Smooth muscle cell (in vitro differentiated cells): ENCODE measurements around the gene EDEM1. TPM values are rescaled to one million over a fixed set of nuclear protein-coding genes. Genes with fewer than 3 reads are reported as not detected.

Experiments
- DNase-seq: peaks from one replicate; lab custom pipeline; 2025; ENCODE audit not compliant: unreplicated experiment; lab: John Stamatoyannopoulos, UW
- H2AFZ ChIP-seq: fragments of 200-600 bp; sonication (generic); 2 replicates; pipeline ENCODE4 v1.6.0; 2016; ENCODE audit warnings: antibody characterized with exemption, low read depth, mild to moderate bottlenecking
- H3F3A ChIP-seq: fragments of 200-600 bp; sonication (generic); 2 replicates; pipeline ENCODE4 v1.6.0; 2017; ENCODE audit warnings: antibody characterized with exemption, low read depth
- H3K27ac ChIP-seq: fragments of 200-600 bp; sonication (generic); 2 replicates; pipeline ENCODE4 v1.5.1; 2016; ENCODE audit warnings: low read depth, mild to moderate bottlenecking
- H3K27me3 ChIP-seq: fragments of 200-600 bp; sonication (generic); 2 replicates; pipeline ENCODE4 v1.6.1; 2016; ENCODE audit warnings: low read depth, mild to moderate bottlenecking
- H3K36me3 ChIP-seq: fragments of 200-600 bp; sonication (generic); 2 replicates; pipeline ENCODE4 v1.5.1; 2016; ENCODE audit warnings: low read depth
- H3K4me1 ChIP-seq: fragments of 200-600 bp; sonication (generic); 2 replicates; pipeline ENCODE4 v1.5.1; 2016; ENCODE audit warnings: low read depth
- H3K4me2 ChIP-seq: fragments of 200-600 bp; sonication (generic); 2 replicates; pipeline ENCODE4 v1.6.0; 2016; ENCODE audit warnings: mild to moderate bottlenecking
- H3K4me3 ChIP-seq: fragments of 200-600 bp; sonication (generic); 2 replicates; pipeline ENCODE4 v1.5.1; 2016; ENCODE audit warnings: mild to moderate bottlenecking
- H3K79me2 ChIP-seq: fragments of 200-600 bp; sonication (generic); 2 replicates; pipeline ENCODE4 v1.6.0; 2016; ENCODE audit warnings: low read depth, mild to moderate bottlenecking
- H3K9ac ChIP-seq: fragments of 200-600 bp; sonication (generic); 2 replicates; pipeline ENCODE4 v1.6.0; 2016; ENCODE audit warnings: low read depth
- H3K9me3 ChIP-seq: fragments of 200-600 bp; sonication (generic); replicated peaks from 2 replicates; pipeline ENCODE4 v1.5.1; 2016; ENCODE audit warnings: low read depth
- H4K20me1 ChIP-seq: fragments of 200-600 bp; sonication (generic); 2 replicates; pipeline ENCODE4 v1.6.0; 2016; ENCODE audit warnings: low read depth
- whole genome bisulfite sequencing: methylation state at CpG from one replicate; pipeline ENCODE4 v1.1.7; 2016; ENCODE audit warnings: low lambda C conversion rate; 5-methylcytosine and 5-hydroxymethylcytosine counted together
- polyA plus RNA-seq: library from polyadenylated mRNA; unstranded; fragments of >200 nt; fragmentation: Nextera tagmentation; extraction: Ambion mirVana; gene quantifications from 2 replicates; pipeline ENCODE4 v1.2.1, GENCODE V29; 2016
- total RNA-seq: library from RNA; depleted of rRNA; stranded (reverse); fragments of >200 nt; gene quantifications from 2 replicates; pipeline ENCODE4 v1.2.3, GENCODE V29; 2014
- TF ChIP-seq, protein P1 (sequence below): fragments of 200-600 bp; sonication (generic); IDR thresholded peaks from 2 replicates; pipeline ENCODE4 v1.5.1; 2017; ENCODE audit warnings: borderline replicate concordance, mild to moderate bottlenecking, antibody characterized with exemption; ENCODE audit not compliant: insufficient read depth, poor library complexity, severe bottlenecking

Gene EDEM1
- total and polyA plus RNA-seq, 2 experiments from 2014 or later: 29.0 to 43.6 TPM

DNA sequence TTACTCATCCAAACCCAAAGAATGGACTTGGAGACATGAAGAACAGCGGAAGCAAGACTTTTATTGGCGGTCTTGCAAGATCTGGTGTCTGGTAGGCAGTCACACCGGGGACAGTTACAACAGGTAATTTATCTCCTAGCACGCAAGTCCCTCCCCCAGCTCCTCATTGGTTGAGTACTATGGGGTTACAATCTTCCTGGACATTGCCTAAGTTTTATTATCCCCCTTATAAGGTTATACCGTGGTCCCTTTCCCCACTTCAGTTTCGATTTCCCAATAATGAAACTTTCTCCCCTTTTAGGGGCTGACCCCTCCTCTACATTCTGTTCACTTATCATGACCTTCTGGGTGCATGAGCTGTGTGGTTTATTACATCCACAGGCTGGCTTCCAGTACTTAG, 46.7 kb upstream of the EDEM1 start:
- Histone ChIP-seq H3F3A (no peaks in the 10 kb centered on the region), H3K4me2 (no peak overlapping the region), H2AFZ (no peak overlapping the region), H3K4me1 (no peaks in the 10 kb centered on the region), H3K9ac (no peak overlapping the region), H3K27me3 (no peaks in the 10 kb centered on the region), H4K20me1 (peaks cover 94% of the 10 kb centered on the region), H3K79me2 (peaks cover 100% of the 10 kb centered on the region), H3K4me3 (no peak overlapping the region), H3K36me3 (no peaks in the 10 kb centered on the region), H3K27ac (no peak overlapping the region), H3K9me3 (peaks cover 12% of the 10 kb centered on the region)
- WGBS: 96% methylated on average over 6 of the region's 6 CpGs
- no peak for DNase-seq
- TF ChIP-seq, protein P1, sequence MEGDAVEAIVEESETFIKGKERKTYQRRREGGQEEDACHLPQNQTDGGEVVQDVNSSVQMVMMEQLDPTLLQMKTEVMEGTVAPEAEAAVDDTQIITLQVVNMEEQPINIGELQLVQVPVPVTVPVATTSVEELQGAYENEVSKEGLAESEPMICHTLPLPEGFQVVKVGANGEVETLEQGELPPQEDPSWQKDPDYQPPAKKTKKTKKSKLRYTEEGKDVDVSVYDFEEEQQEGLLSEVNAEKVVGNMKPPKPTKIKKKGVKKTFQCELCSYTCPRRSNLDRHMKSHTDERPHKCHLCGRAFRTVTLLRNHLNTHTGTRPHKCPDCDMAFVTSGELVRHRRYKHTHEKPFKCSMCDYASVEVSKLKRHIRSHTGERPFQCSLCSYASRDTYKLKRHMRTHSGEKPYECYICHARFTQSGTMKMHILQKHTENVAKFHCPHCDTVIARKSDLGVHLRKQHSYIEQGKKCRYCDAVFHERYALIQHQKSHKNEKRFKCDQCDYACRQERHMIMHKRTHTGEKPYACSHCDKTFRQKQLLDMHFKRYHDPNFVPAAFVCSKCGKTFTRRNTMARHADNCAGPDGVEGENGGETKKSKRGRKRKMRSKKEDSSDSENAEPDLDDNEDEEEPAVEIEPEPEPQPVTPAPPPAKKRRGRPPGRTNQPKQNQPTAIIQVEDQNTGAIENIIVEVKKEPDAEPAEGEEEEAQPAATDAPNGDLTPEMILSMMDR: no peak

DNA sequence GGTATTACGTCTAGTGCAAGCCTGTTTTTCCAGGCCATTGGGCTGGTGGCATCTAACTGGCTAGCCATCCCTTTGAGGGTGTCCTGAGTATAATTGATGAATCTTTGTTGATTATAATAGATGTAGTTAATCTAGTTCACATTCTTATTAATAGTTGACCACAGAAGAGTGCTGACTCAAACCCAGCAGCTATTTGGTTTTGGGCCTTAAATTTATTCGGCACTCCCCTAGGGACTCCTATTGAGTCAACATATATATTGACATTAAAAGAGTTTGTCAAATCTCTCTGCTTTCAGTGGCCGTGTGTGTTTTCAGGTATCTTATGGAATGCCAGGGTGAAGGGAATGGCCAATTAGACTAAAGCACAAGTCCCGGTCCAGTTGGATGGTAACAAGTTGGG, 45.7 kb upstream of the EDEM1 start:
- no peak overlapping the region for H3K4me2 ChIP-seq
- H3K27me3 ChIP-seq: no peaks in the 10 kb centered on the region
- H3K9ac ChIP-seq: no peak overlapping the region
- peaks cover 12% of the 10 kb centered on the region for H3K9me3 ChIP-seq
- H3K36me3 ChIP-seq: no peaks in the 10 kb centered on the region
- no peak overlapping the region for H3K27ac ChIP-seq
- DNase-seq: no peak
- H3F3A ChIP-seq: no peaks in the 10 kb centered on the region
- TF ChIP-seq, protein P1: no peak
- H3K79me2 ChIP-seq: peaks cover 100% of the 10 kb centered on the region
- 98% methylated on average over 4 of the region's 4 CpGs for WGBS
- H2AFZ ChIP-seq: no peak overlapping the region
- H3K4me3 ChIP-seq: no peak overlapping the region
- H4K20me1 ChIP-seq: peaks cover 93% of the 10 kb centered on the region
- H3K4me1 ChIP-seq: no peaks in the 10 kb centered on the region

DNA sequence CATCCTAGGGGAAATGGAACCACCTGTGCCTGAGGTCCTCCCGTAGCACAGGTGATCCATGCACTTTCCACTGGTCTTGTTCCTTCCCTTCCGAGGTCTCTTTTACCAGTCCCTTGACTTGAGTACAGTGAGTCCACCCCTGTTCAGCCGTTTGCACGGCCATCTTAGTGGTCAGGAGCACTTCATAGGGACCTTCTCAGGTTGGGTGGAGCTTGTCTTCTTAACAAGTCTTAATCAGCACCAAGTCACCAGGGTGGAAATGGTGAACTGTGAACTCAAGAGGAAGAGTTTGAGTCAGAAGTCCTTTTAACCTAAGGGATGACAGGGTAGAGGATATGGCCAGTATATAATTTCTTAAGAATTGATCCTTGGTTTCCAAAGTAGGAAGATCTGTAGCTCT, 44.0 kb upstream of the EDEM1 start:
- H3K36me3 ChIP-seq: no peaks in the 10 kb centered on the region
- H3K27me3 ChIP-seq: no peaks in the 10 kb centered on the region
- peaks cover 100% of the 10 kb centered on the region for H3K79me2 ChIP-seq
- no peak for DNase-seq
- H3K9me3 ChIP-seq: peaks cover 12% of the 10 kb centered on the region
- no peak overlapping the region for H3K4me3 ChIP-seq
- H3K9ac ChIP-seq: no peak overlapping the region
- H3K27ac ChIP-seq: no peak overlapping the region
- H3K4me2 ChIP-seq: no peak overlapping the region
- H3F3A ChIP-seq: no peaks in the 10 kb centered on the region
- H2AFZ ChIP-seq: no peak overlapping the region
- H3K4me1 ChIP-seq: no peaks in the 10 kb centered on the region
- peaks cover 93% of the 10 kb centered on the region for H4K20me1 ChIP-seq
- TF ChIP-seq, protein P1: no peak
- WGBS: 99% methylated on average over 4 of the region's 4 CpGs

DNA sequence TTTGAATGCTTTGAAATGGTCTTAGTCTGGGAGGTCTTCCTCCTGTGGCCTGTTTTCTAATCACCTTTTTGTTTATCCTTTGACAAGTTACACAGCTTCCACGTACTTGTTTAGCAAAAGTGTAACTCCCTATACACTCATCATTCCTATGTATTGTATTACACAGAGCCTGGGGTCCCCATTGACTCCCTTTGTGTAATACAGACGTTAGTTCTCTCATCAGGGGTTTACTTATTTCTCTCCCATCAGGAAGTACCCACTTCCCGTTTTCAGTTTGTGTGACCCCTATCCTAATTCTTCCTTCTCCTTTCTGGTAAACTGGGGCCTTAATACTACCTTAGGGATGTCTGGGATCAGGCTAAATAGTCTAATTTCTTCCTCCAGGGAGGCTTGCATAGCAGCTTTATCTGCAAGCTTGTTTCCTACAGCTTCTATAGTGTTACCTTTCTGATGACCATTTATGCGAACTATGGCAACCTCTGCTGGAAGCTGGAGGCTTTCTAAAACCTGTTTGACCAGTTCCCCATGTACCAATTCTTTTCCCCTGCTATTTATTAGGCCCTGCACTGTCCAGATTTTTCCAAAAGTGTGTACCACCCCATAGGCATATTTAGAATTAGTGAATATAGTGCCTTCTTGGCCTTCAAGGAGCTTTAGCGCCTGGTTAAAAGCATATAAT, 43.1 kb upstream of the EDEM1 start:
- no peaks in the 10 kb centered on the region for H3K4me1 ChIP-seq
- 91% methylated on average over 5 of the region's 5 CpGs for WGBS
- H3K4me2 ChIP-seq: no peak overlapping the region
- H4K20me1 ChIP-seq: peaks cover 93% of the 10 kb centered on the region
- H3K9ac ChIP-seq: no peak overlapping the region
- no peaks in the 10 kb centered on the region for H3K27me3 ChIP-seq
- no peaks in the 10 kb centered on the region for H3F3A ChIP-seq
- no peak overlapping the region for H3K4me3 ChIP-seq
- no peaks in the 10 kb centered on the region for H3K36me3 ChIP-seq
- no peak overlapping the region for H2AFZ ChIP-seq
- TF ChIP-seq, protein P1: no peak
- peaks cover 100% of the 10 kb centered on the region for H3K79me2 ChIP-seq
- no peak for DNase-seq
- H3K9me3 ChIP-seq: peaks cover 12% of the 10 kb centered on the region
- H3K27ac ChIP-seq: no peak overlapping the region
